Measurements from ENCODE around the gene ANXA2R.

The ANXA2R gene

GRCh38 chr5:43041669-43042175 lies 1.6 kb upstream of the ANXA2R start:
- peaks cover 13% of the 10 kb centered on the region for H3K27me3 ChIP-seq (ENCODE audit: insufficient read depth, low read length, poor library complexity, severe bottlenecking)
- peak overlapping the region; percentile 87 for H3K4me2 ChIP-seq (ENCODE audit: low read depth, low read length, poor library complexity, severe bottlenecking)
- TF ChIP-seq EZH2phosphoT487 (IDR thresholded peaks at IDR 0.05; ENCODE audit: borderline replicate concordance): no peak
- no peak for TF ChIP-seq CTCF (conservative IDR thresholded peaks at IDR 0.05; ENCODE audit: low read length)

DNA sequence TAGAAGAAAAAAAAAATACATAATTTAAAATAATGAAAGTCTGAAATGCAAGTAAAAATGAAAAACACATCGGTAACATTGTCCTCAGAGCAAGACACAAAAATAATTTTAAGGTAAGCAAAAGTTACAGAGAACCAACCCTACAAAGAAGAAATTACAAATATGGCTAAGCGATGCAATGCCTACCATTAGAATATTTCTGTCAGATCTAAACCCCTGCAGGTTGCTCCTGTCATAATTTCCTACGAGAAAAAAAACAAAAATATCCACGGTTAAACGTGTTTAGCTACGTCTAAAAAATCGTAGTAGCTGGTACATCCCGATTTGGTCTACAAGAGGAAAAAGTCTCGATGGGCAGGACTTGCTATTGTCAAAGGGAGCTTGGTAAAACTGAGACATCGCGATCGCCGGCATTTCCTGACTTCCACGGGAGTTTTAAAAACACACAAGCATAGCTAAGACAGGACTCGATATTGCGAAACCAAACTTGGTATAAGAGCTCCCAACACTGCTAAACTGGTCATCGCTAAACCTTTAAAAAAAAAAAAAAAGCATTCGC lies 1.1 kb upstream of the ANXA2R start:
- Histone ChIP-seq H4K20me1 (ENCODE audit: insufficient read depth, low read length, poor library complexity, severe bottlenecking) (peaks cover 22% of the 10 kb centered on the region), H3K27me3 (ENCODE audit: insufficient read depth, low read length, poor library complexity, severe bottlenecking) (peaks cover 13% of the 10 kb centered on the region), H3K4me3 (ENCODE audit: low read length, poor library complexity, severe bottlenecking) (peak overlapping the region; percentile 90), H3K4me1 (ENCODE audit: insufficient read depth, low read length, poor library complexity, severe bottlenecking) (peaks cover 28% of the 10 kb centered on the region), H3K36me3 (ENCODE audit: insufficient read depth, low read length) (no peaks in the 10 kb centered on the region), H3K4me2 (ENCODE audit: low read depth, low read length, poor library complexity, severe bottlenecking) (peak overlapping the region; percentile 87), H2AFZ (ENCODE audit: low read length) (no peak overlapping the region), H3F3A (ENCODE audit: low read depth) (peaks cover 23% of the 10 kb centered on the region), H3K79me2 (ENCODE audit: insufficient read depth, low read length) (peaks cover 85% of the 10 kb centered on the region), H3K9ac (ENCODE audit: low read depth, low read length, poor library complexity, severe bottlenecking) (peak overlapping the region; percentile 96), H3K9me2 (replicated peaks; ENCODE audit: low read depth, low read length) (no peaks in the 10 kb centered on the region), H3K9me3 (ENCODE audit: insufficient read depth, low read depth, low read length) (no peaks in the 10 kb centered on the region)
- TF ChIP-seq EZH2phosphoT487 (IDR thresholded peaks at IDR 0.05; ENCODE audit: borderline replicate concordance) (no peak), CTCF (conservative IDR thresholded peaks at IDR 0.05; ENCODE audit: low read length) (no peak)

More at GRCh38 chr5:43041669-43042175, 1.6 kb upstream of the ANXA2R start:
- H3K79me2 ChIP-seq (ENCODE audit: insufficient read depth, low read length): peaks cover 85% of the 10 kb centered on the region
- no peaks in the 10 kb centered on the region for H3K9me2 ChIP-seq (replicated peaks; ENCODE audit: low read depth, low read length)
- H3K4me3 ChIP-seq (ENCODE audit: low read length, poor library complexity, severe bottlenecking): peak overlapping the region; percentile 90
- peaks cover 21% of the 10 kb centered on the region for H4K20me1 ChIP-seq (ENCODE audit: insufficient read depth, low read length, poor library complexity, severe bottlenecking)
- H3F3A ChIP-seq (ENCODE audit: low read depth): peaks cover 23% of the 10 kb centered on the region
- peak overlapping the region; percentile 32; the same call in 1 of the 2 replicates for H2AFZ ChIP-seq (ENCODE audit: low read length)
- H3K36me3 ChIP-seq (ENCODE audit: insufficient read depth, low read length): no peaks in the 10 kb centered on the region
- peak overlapping the region; percentile 96 for H3K9ac ChIP-seq (ENCODE audit: low read depth, low read length, poor library complexity, severe bottlenecking)
- H3K4me1 ChIP-seq (ENCODE audit: insufficient read depth, low read length, poor library complexity, severe bottlenecking): peaks cover 28% of the 10 kb centered on the region
- no peaks in the 10 kb centered on the region for H3K9me3 ChIP-seq (ENCODE audit: insufficient read depth, low read depth, low read length)

GRCh38 chr5:43039471-43040286 lies 440 bp downstream of the ANXA2R start:
- Histone ChIP-seq H3F3A (ENCODE audit: low read depth) (peaks cover 29% of the 10 kb centered on the region), H2AFZ (ENCODE audit: low read length) (no peak overlapping the region), H3K9ac (ENCODE audit: low read depth, low read length, poor library complexity, severe bottlenecking) (peak overlapping the region; percentile 96), H3K27me3 (ENCODE audit: insufficient read depth, low read length, poor library complexity, severe bottlenecking) (peaks cover 13% of the 10 kb centered on the region), H3K9me2 (replicated peaks; ENCODE audit: low read depth, low read length) (no peaks in the 10 kb centered on the region), H3K4me3 (ENCODE audit: low read length, poor library complexity, severe bottlenecking) (peak overlapping the region; percentile 90), H4K20me1 (ENCODE audit: insufficient read depth, low read length, poor library complexity, severe bottlenecking) (peaks cover 22% of the 10 kb centered on the region), H3K4me1 (ENCODE audit: insufficient read depth, low read length, poor library complexity, severe bottlenecking) (peaks cover 34% of the 10 kb centered on the region), H3K79me2 (ENCODE audit: insufficient read depth, low read length) (peaks cover 87% of the 10 kb centered on the region), H3K9me3 (ENCODE audit: insufficient read depth, low read depth, low read length) (no peaks in the 10 kb centered on the region), H3K4me2 (ENCODE audit: low read depth, low read length, poor library complexity, severe bottlenecking) (peak overlapping the region; percentile 87), H3K36me3 (ENCODE audit: insufficient read depth, low read length) (no peaks in the 10 kb centered on the region)
- TF ChIP-seq CTCF (conservative IDR thresholded peaks at IDR 0.05; ENCODE audit: low read length): peak; percentile 38; the same call in 1 of the 2 replicates
- TF ChIP-seq EZH2phosphoT487 (IDR thresholded peaks at IDR 0.05; ENCODE audit: borderline replicate concordance): no peak
